ENCODE data around the gene SLIT3.

GRCh38 chr5:169079697-169080096, 221.2 kb downstream of the SLIT3 start:
- TF ChIP-seq, protein P1, sequence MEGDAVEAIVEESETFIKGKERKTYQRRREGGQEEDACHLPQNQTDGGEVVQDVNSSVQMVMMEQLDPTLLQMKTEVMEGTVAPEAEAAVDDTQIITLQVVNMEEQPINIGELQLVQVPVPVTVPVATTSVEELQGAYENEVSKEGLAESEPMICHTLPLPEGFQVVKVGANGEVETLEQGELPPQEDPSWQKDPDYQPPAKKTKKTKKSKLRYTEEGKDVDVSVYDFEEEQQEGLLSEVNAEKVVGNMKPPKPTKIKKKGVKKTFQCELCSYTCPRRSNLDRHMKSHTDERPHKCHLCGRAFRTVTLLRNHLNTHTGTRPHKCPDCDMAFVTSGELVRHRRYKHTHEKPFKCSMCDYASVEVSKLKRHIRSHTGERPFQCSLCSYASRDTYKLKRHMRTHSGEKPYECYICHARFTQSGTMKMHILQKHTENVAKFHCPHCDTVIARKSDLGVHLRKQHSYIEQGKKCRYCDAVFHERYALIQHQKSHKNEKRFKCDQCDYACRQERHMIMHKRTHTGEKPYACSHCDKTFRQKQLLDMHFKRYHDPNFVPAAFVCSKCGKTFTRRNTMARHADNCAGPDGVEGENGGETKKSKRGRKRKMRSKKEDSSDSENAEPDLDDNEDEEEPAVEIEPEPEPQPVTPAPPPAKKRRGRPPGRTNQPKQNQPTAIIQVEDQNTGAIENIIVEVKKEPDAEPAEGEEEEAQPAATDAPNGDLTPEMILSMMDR (IDR thresholded peaks at IDR 0.05; ENCODE audit: poor library complexity): no peak
- no peak for TF ChIP-seq EZH2phosphoT487 (IDR thresholded peaks at IDR 0.05; ENCODE audit: low read depth, severe bottlenecking, unreplicated experiment)
